ENCODE data around the gene GPATCH8. TPM values are rescaled to one million over a fixed set of nuclear protein-coding genes. Genes with fewer than 3 reads are reported as not detected.
A peak's percentile ranks its signal among the peaks of the same experiment; 100 is the strongest.

Gene GPATCH8
- total RNA-seq, 1 experiment from 2014 or later, result 51.5 TPM

DNA sequence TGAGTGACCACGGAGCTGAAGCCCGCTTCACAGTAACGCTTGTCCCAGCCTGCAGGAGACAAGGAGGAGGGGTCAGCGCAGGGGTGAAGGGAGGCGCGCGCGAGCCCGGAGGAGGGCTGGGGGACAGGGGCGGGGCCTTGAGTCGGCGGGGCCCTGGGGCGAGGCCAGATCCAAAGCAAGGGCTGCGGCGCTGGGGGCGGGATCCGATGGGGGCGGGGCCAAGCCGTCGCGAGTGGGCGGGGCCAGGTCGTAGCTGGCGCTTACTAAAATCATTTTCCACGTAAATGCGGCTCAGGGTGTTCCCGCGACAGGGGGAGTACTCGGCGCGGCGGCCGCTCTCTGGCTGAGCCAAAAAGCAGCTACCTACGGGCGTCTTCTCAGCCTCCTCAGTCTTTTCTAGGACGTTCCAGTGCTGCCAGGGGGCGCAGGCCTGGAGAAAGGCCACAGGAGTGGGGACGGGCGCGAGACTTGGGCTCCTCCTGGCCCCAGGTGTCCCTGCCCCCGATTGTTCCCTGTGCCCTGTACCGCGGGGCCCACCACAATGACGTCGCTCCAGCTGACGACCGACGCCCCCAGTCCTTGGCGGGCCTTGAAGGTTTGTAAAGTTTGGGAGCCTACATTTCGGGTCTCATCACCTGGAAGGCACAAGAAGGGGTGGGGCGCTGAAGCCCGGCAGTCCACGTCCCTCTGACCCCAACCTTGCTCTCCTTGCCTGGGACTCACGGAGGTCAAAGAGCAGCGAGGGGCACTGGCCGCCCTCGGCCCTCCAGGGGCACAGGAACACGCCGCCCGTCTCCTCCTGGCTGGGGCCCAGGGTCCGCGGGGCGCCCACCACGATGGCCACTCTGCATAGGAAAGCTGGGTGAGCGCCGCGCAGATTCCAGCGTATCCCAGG lies 117.7 kb downstream of the GPATCH8 start:
- peaks cover 55% of the 10 kb centered on the region for H3K27me3 Mint-ChIP-seq (ENCODE audit: low read depth)
- H3K9ac ChIP-seq (ENCODE audit: extremely low read depth, insufficient read length, low read length), result no peak overlapping the region
- peak; percentile 98 for DNase-seq

More for the DNA sequence above, 117.7 kb downstream of the GPATCH8 start:
- no peaks in the 10 kb centered on the region for H3K36me3 Mint-ChIP-seq (ENCODE audit: insufficient read depth in 1 of 3, low read depth in 3 of 3)
- WGBS (ENCODE audit: extremely low coverage, insufficient read length, low lambda C conversion rate), result no CpG with 5 or more reads among the region's 68 CpGs
- Histone ChIP-seq H3K4me1 (ENCODE audit: insufficient read depth, low read length) (no peaks in the 10 kb centered on the region; the same call in 1 of the 2 replicates), H4K20me1 (ENCODE audit: control insufficient read depth, insufficient read depth, insufficient read length) (no peaks in the 10 kb centered on the region), H3K79me2 (ENCODE audit: insufficient read depth, low read length) (no peaks in the 10 kb centered on the region), H3K4ac (ENCODE audit: low read depth, low read length) (no peak overlapping the region), H4K5ac (ENCODE audit: insufficient read length, low read depth, low read length) (no peak overlapping the region), H3K18ac (ENCODE audit: insufficient read length, low read depth, low read length) (peak overlapping the region; percentile 47), H3K79me1 (ENCODE audit: insufficient read depth, low read depth, low read length, poor library complexity, severe bottlenecking) (no peaks in the 10 kb centered on the region), H3T11ph (ENCODE audit: low read length) (no peak overlapping the region), H3K56ac (ENCODE audit: insufficient read length, low read depth, low read length) (no peak overlapping the region), H2BK5ac (ENCODE audit: insufficient read length, low read length) (no peak overlapping the region), H3K23ac (ENCODE audit: insufficient read length, low read depth, low read length) (no peak overlapping the region), H2BK12ac (ENCODE audit: insufficient read length, low read depth, low read length) (no peak overlapping the region), H4K91ac (ENCODE audit: insufficient read length, low read depth, low read length) (no peak overlapping the region), H3K27me3 (ENCODE audit: insufficient read depth, low read length) (peaks cover 14% of the 10 kb centered on the region; the same call in 1 of the 2 replicates), H2AK5ac (ENCODE audit: insufficient read length, low read length) (no peak overlapping the region), H2BK15ac (ENCODE audit: low read depth, low read length) (no peak overlapping the region), H3K9me3 (ENCODE audit: control insufficient read depth, low read depth, low read length) (no peaks in the 10 kb centered on the region), H2AFZ (ENCODE audit: low read length) (no peak overlapping the region), H3K14ac (ENCODE audit: insufficient read depth, low read length) (0 out of 2 replicates have a peak overlapping the region, but pooled peaks have one; percentile 10), H3K23me2 (ENCODE audit: insufficient read length, low read depth, low read length, poor library complexity, severe bottlenecking) (peaks cover 16% of the 10 kb centered on the region), H4K8ac (replicated peaks; ENCODE audit: insufficient read length, low read depth, low read length) (no peak overlapping the region), H3K27ac (ENCODE audit: insufficient read length, low read depth, low read length) (no peak overlapping the region), H3K4me2 (ENCODE audit: insufficient read depth, insufficient read length, low read length) (peak overlapping the region; percentile 62), H2BK120ac (ENCODE audit: low read depth, low read length, poor library complexity, severe bottlenecking) (no peak overlapping the region), H2BK20ac (ENCODE audit: low read depth, low read length, poor library complexity, severe bottlenecking) (no peak overlapping the region)
- H3K27ac Mint-ChIP-seq, result no peak overlapping the region
- no peaks in the 10 kb centered on the region for H3K9me3 Mint-ChIP-seq
- H3K4me1 Mint-ChIP-seq, result peaks cover 11 to 22% of the 10 kb centered on the region in 2 experiments
- peak overlapping the region; percentile 68 to 85 for H3K4me3 Mint-ChIP-seq
- TF ChIP-seq, protein P1, sequence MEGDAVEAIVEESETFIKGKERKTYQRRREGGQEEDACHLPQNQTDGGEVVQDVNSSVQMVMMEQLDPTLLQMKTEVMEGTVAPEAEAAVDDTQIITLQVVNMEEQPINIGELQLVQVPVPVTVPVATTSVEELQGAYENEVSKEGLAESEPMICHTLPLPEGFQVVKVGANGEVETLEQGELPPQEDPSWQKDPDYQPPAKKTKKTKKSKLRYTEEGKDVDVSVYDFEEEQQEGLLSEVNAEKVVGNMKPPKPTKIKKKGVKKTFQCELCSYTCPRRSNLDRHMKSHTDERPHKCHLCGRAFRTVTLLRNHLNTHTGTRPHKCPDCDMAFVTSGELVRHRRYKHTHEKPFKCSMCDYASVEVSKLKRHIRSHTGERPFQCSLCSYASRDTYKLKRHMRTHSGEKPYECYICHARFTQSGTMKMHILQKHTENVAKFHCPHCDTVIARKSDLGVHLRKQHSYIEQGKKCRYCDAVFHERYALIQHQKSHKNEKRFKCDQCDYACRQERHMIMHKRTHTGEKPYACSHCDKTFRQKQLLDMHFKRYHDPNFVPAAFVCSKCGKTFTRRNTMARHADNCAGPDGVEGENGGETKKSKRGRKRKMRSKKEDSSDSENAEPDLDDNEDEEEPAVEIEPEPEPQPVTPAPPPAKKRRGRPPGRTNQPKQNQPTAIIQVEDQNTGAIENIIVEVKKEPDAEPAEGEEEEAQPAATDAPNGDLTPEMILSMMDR (conservative IDR thresholded peaks at IDR 0.05), result peak; percentile 47; the same call in 2 of the 3 replicates
